ENCODE data around the gene PGBD1.

GRCh38 chr6:28240471-28240870, 40.9 kb upstream of the PGBD1 start:
- TF ChIP-seq CTCF (IDR thresholded peaks at IDR 0.05 in 8 of 11, conservative IDR thresholded peaks at IDR 0.05 in 3 of 11) (no peak), POLR2A (IDR thresholded peaks at IDR 0.05) (no peak)
